B cell (primary cell): ENCODE measurements around the gene TMEM50B. TPM values are rescaled to one million over a fixed set of nuclear protein-coding genes. Genes with fewer than 3 reads are reported as not detected.

Experiments used
- ATAC-seq: fragments of 200-7000 bp; cut with Tn5 transposase; one replicate; pipeline ENCODE4 v1.10.0; 2021; ENCODE audit warnings: low read depth, mild to moderate bottlenecking, moderate number of reproducible peaks, moderate library complexity
- CTCF ChIA-PET: fragments of 350-600 bp; sonication (Branson Sonifier 250); formaldehyde crosslinking; loops from one replicate; lab custom pipeline; 2021; ENCODE audit warnings: antibody characterized with exemption, inconsistent platforms; lab: Charles Lee
- POLR2A ChIA-PET: fragments of 350-600 bp; sonication (Branson Sonifier 250); formaldehyde crosslinking; loops from one replicate; lab custom pipeline; 2021; ENCODE audit warnings: antibody characterized with exemption; lab: Charles Lee
- DNase-seq: peaks from one replicate; pipeline ENCODE4 v3.0.0; 2013
- H2AFZ ChIP-seq: 2 replicates; pipeline ENCODE4 v1.6.1; 2012; ENCODE audit warnings: mild to moderate bottlenecking, low read depth, low read length; ENCODE audit not compliant: insufficient read depth, poor library complexity, severe bottlenecking
- H3K27ac ChIP-seq, 2 donors: 1 replicate in 1 of 2; 2 replicates in 1 of 2; pipeline ENCODE4 v1.5.1; 2012 to 2013; ENCODE audit warnings: low read length in 2 of 2, mild to moderate bottlenecking in 2 of 2, moderate library complexity in 1 of 2
- H3K27me3 ChIP-seq, 4 experiments: fragments of 200-600 bp in 1 of 4; sonication (generic) in 1 of 4; replicated peaks in 1 of 4; 1 replicate in 2 of 4; 2 replicates in 2 of 4; pipeline versions ENCODE4 v1.6.1 to v1.7.0; 2013 to 2016; ENCODE audit warnings: low read length in 3 of 4, mild to moderate bottlenecking in 2 of 4, mixed read lengths in 1 of 4, moderate library complexity in 1 of 4; ENCODE audit not compliant: insufficient read depth in 4 of 4, control insufficient read depth in 3 of 4; ENCODE audit errors: control extremely low read depth in 1 of 4
- H3K36me3 ChIP-seq, 2 experiments: replicated peaks in 1 of 2; 1 replicate in 1 of 2; 2 replicates in 1 of 2; pipeline versions ENCODE4 v1.6.1 to v1.7.1; 2013; ENCODE audit warnings: low read length in 1 of 2; ENCODE audit not compliant: insufficient read depth in 2 of 2, control insufficient read depth in 1 of 2; ENCODE audit errors: control extremely low read depth in 1 of 2, extremely low read depth in 1 of 2
- H3K4me1 ChIP-seq, 2 donors: fragments of 200-600 bp in 1 of 2; sonication (generic) in 1 of 2; 1 replicate in 1 of 2; 2 replicates in 1 of 2; pipeline versions ENCODE4 v1.5.1 to v1.6.1; 2013 to 2017; ENCODE audit warnings: low read length in 2 of 2; ENCODE audit not compliant: control insufficient read depth in 2 of 2, insufficient read depth in 2 of 2
- H3K4me2 ChIP-seq: replicated peaks from 2 replicates; pipeline ENCODE3; 2012; ENCODE audit warnings: mild to moderate bottlenecking, low read depth, low read length; ENCODE audit not compliant: poor library complexity, severe bottlenecking
- H3K4me3 ChIP-seq, 5 experiments: fragments of 200-600 bp in 1 of 5; sonication (generic) in 1 of 5; 1 replicate in 3 of 5; 2 replicates in 2 of 5; pipeline versions ENCODE4 v1.5.1 to v1.7.0; 2011 to 2016; ENCODE audit warnings: low read length in 4 of 5, mild to moderate bottlenecking in 4 of 5, low read depth in 2 of 5, control low read depth in 1 of 5, moderate library complexity in 1 of 5; ENCODE audit not compliant: insufficient read depth in 1 of 5; ENCODE audit errors: control extremely low read depth in 1 of 5, extremely low read depth in 1 of 5
- H3K79me2 ChIP-seq: fragments of 200-600 bp; sonication (generic); one replicate; pipeline ENCODE4 v1.6.0; 2016; ENCODE audit warnings: low read length; ENCODE audit not compliant: control insufficient read depth, insufficient read depth
- H3K9ac ChIP-seq: fragments of 200-600 bp; sonication (generic); 2 replicates; pipeline ENCODE4 v1.6.1; 2017; ENCODE audit warnings: mild to moderate bottlenecking, low read length, moderate library complexity
- H3K9me3 ChIP-seq, 3 donors: one replicate each; pipeline versions ENCODE4 v1.6.1 to v1.7.1; 2013; ENCODE audit warnings: low read length in 2 of 3; ENCODE audit not compliant: control insufficient read depth in 2 of 3, insufficient read depth in 1 of 3; ENCODE audit errors: control extremely low read depth in 1 of 3
- H4K20me1 ChIP-seq: 2 replicates; pipeline ENCODE4 v1.6.0; 2012; ENCODE audit warnings: mild to moderate bottlenecking, low read length; ENCODE audit not compliant: insufficient read depth, control insufficient read depth, poor library complexity, severe bottlenecking
- H3K27ac Mint-ChIP-seq: one replicate; pipeline ENCODE4 v1.8.0; 2021; ENCODE audit warnings: mixed read lengths
- H3K27me3 Mint-ChIP-seq: one replicate; pipeline ENCODE4 v1.8.0; 2021; ENCODE audit warnings: mixed read lengths
- H3K4me1 Mint-ChIP-seq: one replicate; pipeline ENCODE4 v1.8.0; 2021; ENCODE audit warnings: mixed read lengths
- H3K4me3 Mint-ChIP-seq: one replicate; pipeline ENCODE4 v1.8.0; 2021; ENCODE audit warnings: mixed read lengths
- H3K9me3 Mint-ChIP-seq: one replicate; pipeline ENCODE4 v1.8.0; 2022; ENCODE audit warnings: mixed read lengths; ENCODE audit not compliant: insufficient read depth
- CTCF ChIP-seq: fragments of 200-600 bp; IDR thresholded peaks from one replicate; pipeline ENCODE4 v1.8.0; 2022; ENCODE audit warnings: antibody characterized with exemption, mild to moderate bottlenecking
- EZH2 ChIP-seq: IDR thresholded peaks from 2 replicates; pipeline ENCODE4 v1.6.1; 2012; ENCODE audit warnings: borderline replicate concordance, low read depth, mild to moderate bottlenecking, moderate library complexity, low read length; ENCODE audit not compliant: insufficient read depth, poor library complexity, severe bottlenecking
- WGBS: methylation state at CpG from one replicate; pipeline ENCODE4 v1.1.5; 2013; ENCODE audit warnings: missing lambda C conversion rate; ENCODE audit not compliant: insufficient coverage; 5-methylcytosine and 5-hydroxymethylcytosine counted together
- intact Hi-C: fragments of 100-400 bp; cut with micrococcal nuclease; formaldehyde crosslinking; loops from one replicate; pipeline ENCODE4 v1.10.0; 2022
- polyA plus RNA-seq: library from polyadenylated mRNA; depleted of rRNA; stranded (reverse); fragments of >200 nt; gene quantifications from 2 replicates; pipeline ENCODE4 v1.2.3, GENCODE V29; 2012
- total RNA-seq, 2 donors: library from RNA; stranded (reverse); fragments of 120-200 nt in 1 of 2; gene quantifications; 1 replicate in 1 of 2; 2 replicates in 1 of 2; pipeline versions ENCODE4 v1.2.3 to v1.2.4, GENCODE V29; 2013 to 2022

Gene TMEM50B
- total and polyA plus RNA-seq, 2 donors (not counting 1 experiment from before 2014, with no cell fraction given): 52.6 to 79.5 TPM

GRCh38 chr21:33444499-33444898, 35.3 kb downstream of the TMEM50B start:
- POLR2A ChIA-PET: interaction anchor here (0.5 to 2.6 kb wide), 6 partner anchors 39 to 526 kb away, joined by 3 to 17 read pairs (median 4); partner anchors contain the start of gene IFNAR1
- Histone ChIP-seq H2AFZ (no peak overlapping the region), H3K4me2 (no peak overlapping the region), H3K4me1 (peaks cover 47 to 51% of the 10 kb centered on the region in 2 donors), H3K36me3 (peaks cover 0 to 4% of the 10 kb centered on the region in 2 experiments), H3K79me2 (no peaks in the 10 kb centered on the region), H3K9me3 (no peaks in the 10 kb centered on the region), H3K27ac (peak overlapping the region in 1 of 2 donors; percentile 15), H3K9ac (no peak overlapping the region), H4K20me1 (no peaks in the 10 kb centered on the region), H3K4me3 (no peak overlapping the region), H3K27me3 (no peaks in the 10 kb centered on the region)
- WGBS: no CpG with 5 or more reads among the region's 2 CpGs
- intact Hi-C loops: no loop called here
- ATAC-seq: no peak
- TF ChIP-seq CTCF (no peak), EZH2 (no peak)
- Mint-ChIP-seq H3K27me3 (no peaks in the 10 kb centered on the region), H3K9me3 (no peaks in the 10 kb centered on the region), H3K4me1 (peaks cover 43% of the 10 kb centered on the region), H3K4me3 (no peak overlapping the region), H3K27ac (peak overlapping the region; percentile 69)
- CTCF ChIA-PET: interaction anchor here (0.6 to 10.0 kb wide), 63 partner anchors 9 to 753 kb away, joined by 3 to 265 read pairs (median 6); partner anchors contain the start of genes IFNAR1, IFNGR2, IL10RB and TMEM50B
- DNase-seq: no peak

- Mint-ChIP-seq H3K27ac (peak overlapping the region; percentile 69), H3K9me3 (no peaks in the 10 kb centered on the region), H3K4me3 (no peak overlapping the region), H3K27me3 (no peaks in the 10 kb centered on the region), H3K4me1 (peaks cover 48% of the 10 kb centered on the region)
- Histone ChIP-seq H3K4me3 (no peak overlapping the region), H3K79me2 (peaks cover 8% of the 10 kb centered on the region), H3K9ac (no peak overlapping the region), H3K27me3 (no peaks in the 10 kb centered on the region), H3K9me3 (no peaks in the 10 kb centered on the region), H4K20me1 (no peaks in the 10 kb centered on the region), H3K4me1 (peaks cover 47 to 53% of the 10 kb centered on the region in 2 donors), H3K4me2 (no peak overlapping the region), H3K27ac (peak overlapping the region; percentile 88), H3K36me3 (peaks cover 0 to 8% of the 10 kb centered on the region in 2 experiments), H2AFZ (no peak overlapping the region)
- TF ChIP-seq EZH2: no peak
- TF ChIP-seq CTCF: no peak
- ChIA-PET CTCF (interaction anchor here (0.7 to 10.0 kb wide), 10 partner anchors 9 to 522 kb away, joined by 3 to 265 read pairs (median 12); partner anchors contain the start of genes IFNAR1 and IL10RB), POLR2A (interaction anchor here (0.6 to 2.6 kb wide), 2 partner anchors 82 to 217 kb away, joined by 3 to 17 read pairs; no protein-coding TSS in a partner anchor)
- WGBS: 69% methylated on average over 2 of the region's 5 CpGs
- no peak for ATAC-seq
- intact Hi-C loops: loop anchor here (2.0 kb wide), 1 partner anchor 38 kb away; no protein-coding TSS in a partner anchor
- no peak for DNase-seq
Observed at GRCh38 chr21:33443194-33443593, 36.6 kb downstream of the TMEM50B start.
